Measurements from ENCODE around the gene ANKRD34C. TPM values are rescaled to one million over a fixed set of nuclear protein-coding genes. Genes with fewer than 3 reads are reported as not detected.

The ANKRD34C gene
- total and polyA plus RNA-seq, 12 donors = under 0.01 to 0.14 (median 0.10) TPM; not detected in 6

DNA sequence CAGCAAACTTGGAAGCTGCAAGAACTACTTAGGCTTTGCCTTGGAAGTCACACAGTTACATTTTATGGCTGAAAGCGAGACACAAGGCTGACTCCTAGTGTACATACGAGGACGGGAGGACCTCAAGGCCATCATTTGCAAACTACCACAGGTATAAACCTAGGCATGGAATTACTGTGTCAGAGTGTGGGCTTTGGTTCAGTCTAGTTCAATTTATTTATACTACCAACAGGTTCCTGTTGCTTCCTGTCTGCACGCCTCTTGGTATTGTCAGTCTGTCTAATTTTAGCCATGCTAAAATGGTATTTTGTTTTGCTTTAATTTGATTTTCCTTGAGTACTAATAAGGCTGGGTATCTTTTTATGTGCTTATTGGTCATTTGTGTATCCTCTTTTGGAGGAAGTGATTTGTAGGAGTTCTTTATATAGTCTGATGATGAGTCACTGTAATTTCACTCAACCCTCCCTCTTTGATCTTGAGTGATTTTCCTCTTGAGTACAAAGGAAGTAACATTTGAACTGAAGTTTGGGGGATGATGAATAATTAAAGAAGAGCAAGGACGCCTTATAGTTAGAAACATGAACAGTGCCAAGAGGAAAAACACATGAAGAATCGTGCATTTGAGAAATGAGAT is 8.2 kb downstream of the ANKRD34C start:
- no peaks in the 10 kb centered on the region for H3K36me3 ChIP-seq (replicated peaks in 1 of 2)
- H3K4me3 ChIP-seq = no peak overlapping the region
- H3K4me1 ChIP-seq (replicated peaks in 1 of 2) = no peaks in the 10 kb centered on the region
- H3K27ac ChIP-seq = no peak overlapping the region
- H3K9me3 ChIP-seq (replicated peaks in 1 of 3) = no peaks in the 10 kb centered on the region
- intact Hi-C loops (cut with DNase I) = no loop called here
- WGBS, 4 donors = 38 to 53% (median 49%) methylated on average over 6 of the region's 6 CpGs
- peaks cover 6% of the 10 kb centered on the region for H3K27me3 ChIP-seq
- no peak for DNase-seq
- TF ChIP-seq, protein P1, sequence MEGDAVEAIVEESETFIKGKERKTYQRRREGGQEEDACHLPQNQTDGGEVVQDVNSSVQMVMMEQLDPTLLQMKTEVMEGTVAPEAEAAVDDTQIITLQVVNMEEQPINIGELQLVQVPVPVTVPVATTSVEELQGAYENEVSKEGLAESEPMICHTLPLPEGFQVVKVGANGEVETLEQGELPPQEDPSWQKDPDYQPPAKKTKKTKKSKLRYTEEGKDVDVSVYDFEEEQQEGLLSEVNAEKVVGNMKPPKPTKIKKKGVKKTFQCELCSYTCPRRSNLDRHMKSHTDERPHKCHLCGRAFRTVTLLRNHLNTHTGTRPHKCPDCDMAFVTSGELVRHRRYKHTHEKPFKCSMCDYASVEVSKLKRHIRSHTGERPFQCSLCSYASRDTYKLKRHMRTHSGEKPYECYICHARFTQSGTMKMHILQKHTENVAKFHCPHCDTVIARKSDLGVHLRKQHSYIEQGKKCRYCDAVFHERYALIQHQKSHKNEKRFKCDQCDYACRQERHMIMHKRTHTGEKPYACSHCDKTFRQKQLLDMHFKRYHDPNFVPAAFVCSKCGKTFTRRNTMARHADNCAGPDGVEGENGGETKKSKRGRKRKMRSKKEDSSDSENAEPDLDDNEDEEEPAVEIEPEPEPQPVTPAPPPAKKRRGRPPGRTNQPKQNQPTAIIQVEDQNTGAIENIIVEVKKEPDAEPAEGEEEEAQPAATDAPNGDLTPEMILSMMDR (IDR thresholded peaks at IDR 0.05) = no peak
- TF ChIP-seq POLR2A (IDR thresholded peaks at IDR 0.05) = no peak

DNA sequence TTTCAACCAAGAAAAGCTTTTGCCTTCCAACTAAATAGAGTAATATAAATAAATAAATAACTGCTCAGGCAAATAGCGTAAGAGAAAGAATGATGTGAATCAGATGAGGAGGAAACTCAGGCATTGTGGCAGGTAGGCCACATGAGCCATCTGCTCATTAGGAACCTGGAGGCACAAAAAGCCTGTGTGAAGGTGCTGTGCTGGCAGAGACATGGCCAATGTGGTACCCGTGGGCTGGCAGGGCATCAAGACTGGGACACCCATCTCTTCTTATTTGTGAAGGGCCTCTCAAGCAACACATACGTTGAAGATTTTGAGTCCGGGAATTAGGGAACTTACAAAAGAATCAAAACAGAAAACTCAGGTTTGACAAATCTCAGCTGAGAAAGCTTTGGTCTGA is 9.5 kb downstream of the ANKRD34C start:
- TF ChIP-seq, protein P1 (IDR thresholded peaks at IDR 0.05) = no peak
- no peak for TF ChIP-seq POLR2A (IDR thresholded peaks at IDR 0.05)
- no peak for DNase-seq
- no peaks in the 10 kb centered on the region for H3K36me3 ChIP-seq (replicated peaks in 1 of 2)
- 81 to 85% (median 84%) methylated on average over 4 of the region's 4 CpGs for WGBS, 4 donors
- H3K27ac ChIP-seq = no peak overlapping the region
- H3K4me1 ChIP-seq (replicated peaks in 1 of 2) = no peaks in the 10 kb centered on the region
- H3K4me3 ChIP-seq = no peak overlapping the region
- H3K27me3 ChIP-seq = peaks cover 6% of the 10 kb centered on the region
- intact Hi-C loops (cut with DNase I) = no loop called here
- no peaks in the 10 kb centered on the region for H3K9me3 ChIP-seq (replicated peaks in 1 of 3)

DNA sequence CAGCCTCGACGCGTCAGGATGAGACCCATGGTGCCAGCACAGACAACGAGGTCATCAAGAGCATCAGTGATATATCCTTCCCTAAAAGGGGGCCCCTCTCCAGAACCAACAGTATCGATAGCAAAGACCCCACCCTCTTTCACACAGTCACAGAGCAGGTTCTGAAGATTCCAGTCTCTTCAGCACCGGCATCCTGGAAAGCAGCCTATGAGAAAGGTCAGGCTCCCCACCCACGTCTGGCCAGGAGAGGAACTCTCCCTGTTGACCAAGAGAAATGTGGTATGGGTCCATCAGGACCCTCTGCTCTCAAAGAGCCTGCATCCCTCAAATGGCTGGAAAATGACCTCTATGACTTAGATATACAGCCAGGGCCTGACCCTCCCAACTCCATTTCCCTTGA is 11.6 kb downstream of the ANKRD34C start:
- Histone ChIP-seq H3K27ac (no peak overlapping the region), H3K4me1 (replicated peaks in 1 of 2) (no peaks in the 10 kb centered on the region), H3K9me3 (replicated peaks in 1 of 3) (no peaks in the 10 kb centered on the region), H3K36me3 (replicated peaks in 1 of 2) (no peaks in the 10 kb centered on the region), H3K4me3 (no peak overlapping the region), H3K27me3 (peaks cover 6% of the 10 kb centered on the region)
- intact Hi-C loops (cut with DNase I) = no loop called here
- no peak for TF ChIP-seq POLR2A (IDR thresholded peaks at IDR 0.05)
- TF ChIP-seq, protein P1 (IDR thresholded peaks at IDR 0.05) = no peak
- 69 to 77% (median 75%) methylated on average over 6 to 7 of the region's 7 CpGs for WGBS, 4 donors
- DNase-seq = no peak

DNA sequence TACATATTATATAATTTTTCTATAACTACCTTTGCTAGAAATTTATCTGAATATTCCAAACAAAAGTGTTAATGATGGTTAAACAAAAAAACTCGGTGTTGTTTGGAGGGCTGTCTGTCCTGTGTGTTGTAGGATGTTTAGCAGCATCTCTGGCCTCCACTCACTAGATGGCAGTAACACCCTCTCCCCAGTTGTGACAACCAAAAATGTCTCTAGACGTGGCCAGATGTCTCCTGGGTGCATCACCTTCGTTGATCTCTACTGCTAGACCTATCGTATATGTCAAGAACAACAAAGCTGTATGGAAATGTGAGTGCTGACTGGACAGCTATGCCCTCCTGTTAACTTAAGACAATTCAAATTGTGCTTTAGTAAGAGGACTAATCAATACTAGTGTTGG is 14.1 kb downstream of the ANKRD34C start:
- H3K9me3 ChIP-seq (replicated peaks in 1 of 3) = no peaks in the 10 kb centered on the region
- no peak overlapping the region for H3K27ac ChIP-seq
- peaks cover 14% of the 10 kb centered on the region for H3K27me3 ChIP-seq
- TF ChIP-seq, protein P1 (IDR thresholded peaks at IDR 0.05) = no peak
- TF ChIP-seq POLR2A (IDR thresholded peaks at IDR 0.05) = no peak
- no peaks in the 10 kb centered on the region for H3K4me1 ChIP-seq (replicated peaks in 1 of 2)
- WGBS, 4 donors = 37 to 60% (median 52%) methylated on average over 3 to 4 of the region's 4 CpGs
- no peak for DNase-seq
- H3K36me3 ChIP-seq (replicated peaks in 1 of 2) = no peaks in the 10 kb centered on the region
- H3K4me3 ChIP-seq = no peak overlapping the region
- intact Hi-C loops (cut with DNase I) = no loop called here
